Endothelial cell of umbilical vein (primary cell): ENCODE results near the gene RLN2.

Experiments used
- CTCF ChIP-seq, 2 donors: IDR thresholded peaks; 1 replicate in 1 of 2; 2 replicates in 1 of 2; pipeline ENCODE4 v1.5.1; 2011; ENCODE audit warnings: low read length in 2 of 2, mild to moderate bottlenecking in 2 of 2, moderate library complexity in 2 of 2, control low read depth in 1 of 2, inconsistent platforms in 1 of 2, low read depth in 1 of 2; ENCODE audit not compliant: insufficient read depth in 1 of 2; ENCODE audit errors: extremely low read depth in 1 of 2
- EZH2 ChIP-seq: IDR thresholded peaks from 2 replicates; pipeline ENCODE4 v1.6.1; 2012; ENCODE audit warnings: borderline replicate concordance, low read depth, mild to moderate bottlenecking, moderate library complexity, low read length, inconsistent platforms; ENCODE audit not compliant: severe bottlenecking
- POLR2A ChIP-seq: IDR thresholded peaks from 2 replicates; pipeline ENCODE4 v1.6.1; 2012; ENCODE audit warnings: low read depth, mild to moderate bottlenecking, control low read depth, low read length
- POLR2AphosphoS5 ChIP-seq: IDR thresholded peaks from 2 replicates; pipeline ENCODE4 v1.6.1; 2012; ENCODE audit warnings: low read depth, mild to moderate bottlenecking, control low read depth, low read length, moderate library complexity; ENCODE audit not compliant: insufficient read depth

- no peak for TF ChIP-seq POLR2A
- no peak for TF ChIP-seq POLR2AphosphoS5
- no peak for TF ChIP-seq EZH2
- peak in 1 of 2 donors; percentile 6 for TF ChIP-seq CTCF (IDR thresholded peaks at IDR 0.05; ENCODE audit: extremely low read depth in 1 of 2, insufficient read depth in 1 of 2, low read depth in 1 of 2, low read length in 2 of 2)
Measured at GRCh38 chr9:5321058-5321457, 16.5 kb upstream of the RLN2 start.
